ENCODE data around the gene THY1.

DNA sequence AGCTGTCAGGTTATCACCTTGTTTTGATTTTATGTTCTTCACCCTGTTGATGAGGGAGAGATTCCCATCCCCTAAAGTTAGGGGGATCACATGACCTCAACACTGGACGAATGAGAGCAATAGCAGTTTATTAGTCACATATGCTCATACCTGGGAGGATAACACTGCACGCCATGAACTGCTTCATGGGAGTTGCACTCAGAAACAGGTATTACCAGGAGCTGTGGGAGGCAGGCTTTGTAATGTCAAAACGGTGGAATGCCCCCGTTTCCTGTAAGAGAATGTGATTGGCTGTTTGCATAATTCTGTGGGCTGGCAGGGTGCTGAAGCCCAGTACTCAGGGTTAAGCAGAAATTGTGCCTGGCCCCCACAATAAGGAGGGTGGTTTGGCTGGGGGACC lies 3.2 kb upstream of the THY1 start:
- TF ChIP-seq FOXM1 (IDR thresholded peaks at IDR 0.05; ENCODE audit: borderline replicate concordance) (no peak), FOXK2 (IDR thresholded peaks at IDR 0.05) (no peak), BHLHE40 (IDR thresholded peaks at IDR 0.05; ENCODE audit: borderline replicate concordance) (no peak)
